Liver (tissue), 9 donors: Measurements from ENCODE around the gene MARCHF2. TPM values are rescaled to one million over a fixed set of nuclear protein-coding genes. Genes with fewer than 3 reads are reported as not detected.

ENCODE experiments used
- DNase-seq: peaks from one replicate; pipeline ENCODE4 v3.0.0-alpha.2; 2017; ENCODE audit warnings: low spot score
- H3K27ac ChIP-seq, 2 donors: one replicate each; pipeline ENCODE4 v1.7.0; 2013; ENCODE audit warnings: inconsistent platforms in 2 of 2, low read length in 2 of 2, control low read depth in 1 of 2, low read depth in 1 of 2, mild to moderate bottlenecking in 1 of 2
- H3K27me3 ChIP-seq, 4 donors: one replicate each; pipeline versions ENCODE4 v1.6.1 to v1.7.0; 2013; ENCODE audit warnings: low read length in 3 of 4, inconsistent platforms in 1 of 4, mild to moderate bottlenecking in 1 of 4, moderate library complexity in 1 of 4; ENCODE audit not compliant: control insufficient read depth in 4 of 4, insufficient read depth in 4 of 4
- H3K36me3 ChIP-seq, 4 donors: one replicate each; pipeline versions ENCODE4 v1.6.1 to v1.7.0; 2013; ENCODE audit warnings: low read length in 3 of 4, mild to moderate bottlenecking in 3 of 4, low read depth in 1 of 4, moderate library complexity in 1 of 4; ENCODE audit not compliant: control insufficient read depth in 4 of 4, insufficient read depth in 3 of 4
- H3K4me1 ChIP-seq, 4 donors: one replicate each; pipeline versions ENCODE4 v1.6.1 to v1.7.0; 2013; ENCODE audit warnings: low read length in 3 of 4, mild to moderate bottlenecking in 3 of 4, moderate library complexity in 1 of 4; ENCODE audit not compliant: control insufficient read depth in 4 of 4, insufficient read depth in 4 of 4
- H3K4me3 ChIP-seq, 3 donors: one replicate each; pipeline versions ENCODE4 v1.6.1 to v1.7.0; 2013; ENCODE audit warnings: low read length in 3 of 3, control low read depth in 1 of 3, low read depth in 1 of 3, mild to moderate bottlenecking in 1 of 3
- H3K9ac ChIP-seq, 2 donors: one replicate each; pipeline ENCODE4 v1.7.0; 2013; ENCODE audit warnings: low read length in 2 of 2, mild to moderate bottlenecking in 2 of 2, moderate library complexity in 2 of 2, control low read depth in 1 of 2, low read depth in 1 of 2
- H3K9me3 ChIP-seq, 4 donors: one replicate each; pipeline versions ENCODE4 v1.6.1 to v1.7.0; 2013; ENCODE audit warnings: low read length in 3 of 4; ENCODE audit not compliant: control insufficient read depth in 4 of 4
- ATF3 ChIP-seq: IDR thresholded peaks from 2 replicates; pipeline ENCODE4 v1.6.1; 2016; ENCODE audit warnings: antibody characterized with exemption
- CTCF ChIP-seq: fragments of 150-350 bp; IDR thresholded peaks from 2 replicates; pipeline ENCODE4 v1.5.1; 2017; ENCODE audit warnings: improper control_type of control experiment, low read depth, low read length; ENCODE audit not compliant: missing input control
- EGR1 ChIP-seq, 2 donors: IDR thresholded peaks; 2 replicates each; pipeline ENCODE4 v1.6.1; 2016 to 2018; ENCODE audit warnings: antibody characterized with exemption in 2 of 2, low read depth in 2 of 2
- FOXA1 ChIP-seq: IDR thresholded peaks from 2 replicates; pipeline ENCODE4 v1.6.1; 2016; ENCODE audit warnings: antibody characterized with exemption
- FOXA2 ChIP-seq: IDR thresholded peaks from 2 replicates; pipeline ENCODE4 v1.6.1; 2016; ENCODE audit warnings: antibody characterized with exemption
- GABPA ChIP-seq, 2 donors: IDR thresholded peaks in 1 of 2; conservative IDR thresholded peaks in 1 of 2; 2 replicates each; pipeline ENCODE4 v1.6.1; 2016; ENCODE audit warnings: antibody characterized with exemption in 2 of 2, mild to moderate bottlenecking in 1 of 2, moderate library complexity in 1 of 2
- HNF4A ChIP-seq, 2 donors: conservative IDR thresholded peaks; 2 replicates each; pipeline ENCODE4 v1.6.1; 2016; ENCODE audit warnings: antibody characterized with exemption in 2 of 2, mild to moderate bottlenecking in 2 of 2
- HNF4G ChIP-seq: IDR thresholded peaks from 2 replicates; pipeline ENCODE4 v1.6.1; 2016; ENCODE audit warnings: antibody characterized with exemption
- JUND ChIP-seq, 2 donors: IDR thresholded peaks; 2 replicates each; pipeline ENCODE4 v1.6.1; 2016; ENCODE audit warnings: antibody characterized with exemption in 2 of 2
- MAX ChIP-seq: IDR thresholded peaks from 2 replicates; pipeline ENCODE4 v1.6.1; 2016; ENCODE audit warnings: antibody characterized with exemption
- NR2F2 ChIP-seq: IDR thresholded peaks from 2 replicates; pipeline ENCODE4 v1.6.1; 2016; ENCODE audit warnings: antibody characterized with exemption
- RAD21 ChIP-seq, 2 donors: IDR thresholded peaks; 2 replicates each; pipeline ENCODE4 v1.6.1; 2016; ENCODE audit warnings: antibody characterized with exemption in 2 of 2, mild to moderate bottlenecking in 2 of 2
- REST ChIP-seq: IDR thresholded peaks from 2 replicates; pipeline ENCODE4 v1.6.1; 2016; ENCODE audit warnings: antibody characterized with exemption, mild to moderate bottlenecking
- RXRA ChIP-seq, 2 donors: IDR thresholded peaks; 2 replicates each; pipeline ENCODE4 v1.6.1; 2017 to 2018; ENCODE audit warnings: antibody characterized with exemption in 2 of 2, mild to moderate bottlenecking in 1 of 2
- SP1 ChIP-seq: IDR thresholded peaks from 2 replicates; pipeline ENCODE4 v1.6.1; 2018; ENCODE audit warnings: antibody characterized with exemption, mild to moderate bottlenecking
- TAF1 ChIP-seq: conservative IDR thresholded peaks from 2 replicates; pipeline ENCODE4 v1.6.1; 2016; ENCODE audit warnings: antibody characterized with exemption, mild to moderate bottlenecking
- YY1 ChIP-seq: IDR thresholded peaks from 2 replicates; pipeline ENCODE4 v1.6.1; 2016; ENCODE audit warnings: antibody characterized with exemption, mild to moderate bottlenecking
- ZBTB33 ChIP-seq: IDR thresholded peaks from 2 replicates; pipeline ENCODE4 v1.6.1; 2016; ENCODE audit warnings: antibody characterized with exemption
- WGBS: extraction: QIAGEN DNeasy Blood & Tissue Kit; methylation state at CpG from one replicate; pipeline ENCODE4 v1.1.7; 2013; 5-methylcytosine and 5-hydroxymethylcytosine counted together
- polyA plus RNA-seq, 2 donors: library from polyadenylated mRNA; stranded (reverse) in 1 of 2; unstranded in 1 of 2; fragments of 200-250 nt in 1 of 2; fragments of >200 nt in 1 of 2; fragmentation: Nextera tagmentation in 1 of 2; extraction: Ambion mirVana in 1 of 2; gene quantifications; one replicate each; pipeline versions ENCODE4 v1.2.1 to v1.2.3, GENCODE V29; 2013 to 2015
- total RNA-seq, 2 donors: library from RNA; depleted of rRNA; stranded (reverse); fragments of >200 nt; gene quantifications; one replicate each; pipeline ENCODE4 v1.2.3, GENCODE V29; 2014
- donor health status: healthy.
- donor health status: healthy.
- donor health status: healthy.
- donor health status: healthy.
- donor health status: healthy.

The MARCHF2 gene
- total and polyA plus RNA-seq, 4 donors, result 21.6 to 89.5 (median 58.8) TPM

- Histone ChIP-seq H3K9ac (no peak overlapping the region), H3K9me3 (no peaks in the 10 kb centered on the region), H3K4me1 (peaks cover 15 to 62% (median 48%) of the 10 kb centered on the region in 4 donors), H3K27ac (peak overlapping the region; percentile 36 to 47), H3K36me3 (peaks cover 0 to 2% (median 0%) of the 10 kb centered on the region in 4 donors), H3K4me3 (no peak overlapping the region), H3K27me3 (no peaks in the 10 kb centered on the region)
- WGBS, result 85% methylated on average over 8 of the region's 8 CpGs
- TF ChIP-seq RXRA (IDR thresholded peaks at IDR 0.05), result no peak
- no peak for TF ChIP-seq EGR1 (IDR thresholded peaks at IDR 0.05; ENCODE audit: low read depth in 2 of 2)
- TF ChIP-seq TAF1, result no peak
- no peak for TF ChIP-seq MAX
- TF ChIP-seq SP1, result no peak
- TF ChIP-seq FOXA1, result no peak
- TF ChIP-seq FOXA2, result no peak
- TF ChIP-seq HNF4G, result no peak
- TF ChIP-seq RAD21 (IDR thresholded peaks at IDR 0.05), result no peak
- no peak for TF ChIP-seq ZBTB33
- TF ChIP-seq CTCF, result no peak
- TF ChIP-seq HNF4A (conservative IDR thresholded peaks at IDR 0.05), result no peak
- TF ChIP-seq YY1, result no peak
- TF ChIP-seq ATF3, result no peak
- TF ChIP-seq JUND (IDR thresholded peaks at IDR 0.05), result no peak
- no peak for TF ChIP-seq NR2F2
- no peak for TF ChIP-seq REST
- TF ChIP-seq GABPA (IDR thresholded peaks at IDR 0.05 in 1 of 2, conservative IDR thresholded peaks at IDR 0.05 in 1 of 2), result no peak
- no peak for DNase-seq
Observed at GRCh38 chr19:8393871-8394250, 19.2 kb upstream of the MARCHF2 start.
